ENCODE results near the gene IQSEC1.

DNA sequence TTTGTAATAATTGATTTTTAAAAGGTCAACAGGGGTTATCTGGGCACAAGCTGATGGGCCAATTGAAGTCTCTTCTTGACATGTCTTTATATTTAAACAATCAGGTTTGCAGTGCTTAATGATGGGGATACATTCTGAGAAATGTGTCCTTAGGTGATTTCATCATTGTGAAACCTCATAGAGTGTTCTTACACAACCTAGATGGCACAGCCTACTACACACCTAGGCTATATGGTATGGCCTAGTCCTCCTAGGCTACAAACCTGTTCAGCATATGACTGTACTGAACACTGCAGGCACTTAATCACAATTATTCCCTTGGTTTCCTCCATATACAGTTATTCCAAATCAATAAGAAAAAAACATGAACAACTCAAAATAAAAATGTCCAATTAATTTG lies 75.8 kb downstream of the IQSEC1 start:
- TF ChIP-seq CTCF (IDR thresholded peaks at IDR 0.05; ENCODE audit: extremely low read depth in 1 of 2, insufficient read depth in 1 of 2, low read depth in 1 of 2, low read length in 2 of 2), result no peak
- TF ChIP-seq MAX (IDR thresholded peaks at IDR 0.05; ENCODE audit: insufficient read depth, insufficient read length), result no peak
- no peak for TF ChIP-seq MYC (IDR thresholded peaks at IDR 0.05; ENCODE audit: low read depth, low read length)
- no peak for TF ChIP-seq POLR2A (IDR thresholded peaks at IDR 0.05; ENCODE audit: low read depth, low read length)
- TF ChIP-seq JUN (IDR thresholded peaks at IDR 0.05; ENCODE audit: borderline replicate concordance, insufficient read depth, insufficient read length, low read depth), result no peak
- TF ChIP-seq EZH2 (IDR thresholded peaks at IDR 0.05; ENCODE audit: borderline replicate concordance, low read depth, low read length, severe bottlenecking), result no peak
- no peak for TF ChIP-seq GATA2 (IDR thresholded peaks at IDR 0.05; ENCODE audit: insufficient read depth, insufficient read length, low read depth, low read length)
- no peak for TF ChIP-seq POLR2AphosphoS5 (IDR thresholded peaks at IDR 0.05; ENCODE audit: insufficient read depth, low read depth, low read length)
- TF ChIP-seq FOS (IDR thresholded peaks at IDR 0.05; ENCODE audit: borderline replicate concordance, insufficient read depth, low read length), result no peak
